A549 (cell line): ENCODE data around the gene RTN3.

Experiments
- CHD2 ChIP-seq: fragments of 150-350 bp; IDR thresholded peaks from 2 replicates; pipeline ENCODE4 v1.6.1; 2014; ENCODE audit warnings: low read length; ENCODE audit not compliant: partially characterized antibody
- EP300 ChIP-seq, 2 experiments: fragments of >200 bp; sonication (Bioruptor Twin); formaldehyde crosslinking; IDR thresholded peaks; 2 replicates in 1 of 2; 3 replicates in 1 of 2; pipeline ENCODE4 v1.6.1; 2016 to 2017
- FOSL2 ChIP-seq, 2 experiments: fragments of 450-650 bp in 1 of 2; fragments of >200 bp in 1 of 2; sonication (Bioruptor Twin) in 1 of 2; formaldehyde crosslinking; IDR thresholded peaks; 2 replicates each; pipeline versions ENCODE4 v1.5.0 to v1.6.1; 2016 to 2020; ENCODE audit warnings: mild to moderate bottlenecking in 1 of 2, moderate library complexity in 1 of 2
- FOXS1 ChIP-seq: fragments of 250-450 bp; sonication (Bioruptor Pico); IDR thresholded peaks from 2 replicates; pipeline ENCODE4 v1.5.0; 2020; ENCODE audit warnings: mild to moderate bottlenecking, moderate library complexity
- HEYL ChIP-seq: fragments of 250-450 bp; sonication (Bioruptor Pico); IDR thresholded peaks from 2 replicates; pipeline ENCODE4 v1.8.0; 2021; ENCODE audit warnings: mild to moderate bottlenecking, moderate library complexity
- JUN ChIP-seq, 2 experiments: fragments of >200 bp; sonication (Bioruptor Twin); formaldehyde crosslinking; IDR thresholded peaks; 2 replicates in 1 of 2; 3 replicates in 1 of 2; pipeline ENCODE4 v1.6.1; 2016 to 2017
- MAZ ChIP-seq: fragments of 150-350 bp; IDR thresholded peaks from 2 replicates; pipeline ENCODE4 v1.6.1; 2014; ENCODE audit warnings: antibody characterized with exemption, low read depth, low read length, borderline replicate concordance
- POLR2A ChIP-seq: IDR thresholded peaks from 2 replicates; pipeline ENCODE4 v1.6.1; 2012; ENCODE audit warnings: mild to moderate bottlenecking, low read length
- RAD21 ChIP-seq, 2 experiments: fragments of >200 bp in 1 of 2; sonication (Bioruptor Twin) in 1 of 2; formaldehyde crosslinking in 1 of 2; IDR thresholded peaks in 1 of 2; conservative IDR thresholded peaks in 1 of 2; 2 replicates in 1 of 2; 3 replicates in 1 of 2; pipeline ENCODE4 v1.6.1; 2012 to 2018; ENCODE audit warnings: inconsistent platforms in 1 of 2
- RCOR1 ChIP-seq: fragments of 150-350 bp; IDR thresholded peaks from 2 replicates; pipeline ENCODE4 v1.6.1; 2014; ENCODE audit warnings: antibody characterized with exemption, low read length, low read depth
- TF ChIP-seq, protein P1 (sequence below): fragments of >200 bp; sonication (Bioruptor Twin); formaldehyde crosslinking; IDR thresholded peaks from 3 replicates; pipeline ENCODE4 v1.5.1; 2016
- TF ChIP-seq, protein P2 (sequence below): fragments of 250-450 bp; sonication (Bioruptor Pico); IDR thresholded peaks from 2 replicates; pipeline ENCODE4 v1.5.0; 2021; ENCODE audit warnings: mild to moderate bottlenecking, moderate library complexity, borderline replicate concordance

GRCh38 chr11:63785823-63786222 lies 104.5 kb downstream of the RTN3 start:
- TF ChIP-seq POLR2A (no peak), HEYL (CRISPR knock-in tag) (no peak), FOXS1 (CRISPR knock-in tag) (no peak), RAD21 (conservative IDR thresholded peaks at IDR 0.05 in 1 of 2, IDR thresholded peaks at IDR 0.05 in 1 of 2) (no peak), RCOR1 (no peak), MAZ (no peak), JUN (IDR thresholded peaks at IDR 0.05) (no peak), CHD2 (no peak), EP300 (IDR thresholded peaks at IDR 0.05) (no peak), FOSL2 (IDR thresholded peaks at IDR 0.05) (no peak), FOSL2 (CRISPR knock-in tag; IDR thresholded peaks at IDR 0.05) (no peak)
- TF ChIP-seq, protein P1, sequence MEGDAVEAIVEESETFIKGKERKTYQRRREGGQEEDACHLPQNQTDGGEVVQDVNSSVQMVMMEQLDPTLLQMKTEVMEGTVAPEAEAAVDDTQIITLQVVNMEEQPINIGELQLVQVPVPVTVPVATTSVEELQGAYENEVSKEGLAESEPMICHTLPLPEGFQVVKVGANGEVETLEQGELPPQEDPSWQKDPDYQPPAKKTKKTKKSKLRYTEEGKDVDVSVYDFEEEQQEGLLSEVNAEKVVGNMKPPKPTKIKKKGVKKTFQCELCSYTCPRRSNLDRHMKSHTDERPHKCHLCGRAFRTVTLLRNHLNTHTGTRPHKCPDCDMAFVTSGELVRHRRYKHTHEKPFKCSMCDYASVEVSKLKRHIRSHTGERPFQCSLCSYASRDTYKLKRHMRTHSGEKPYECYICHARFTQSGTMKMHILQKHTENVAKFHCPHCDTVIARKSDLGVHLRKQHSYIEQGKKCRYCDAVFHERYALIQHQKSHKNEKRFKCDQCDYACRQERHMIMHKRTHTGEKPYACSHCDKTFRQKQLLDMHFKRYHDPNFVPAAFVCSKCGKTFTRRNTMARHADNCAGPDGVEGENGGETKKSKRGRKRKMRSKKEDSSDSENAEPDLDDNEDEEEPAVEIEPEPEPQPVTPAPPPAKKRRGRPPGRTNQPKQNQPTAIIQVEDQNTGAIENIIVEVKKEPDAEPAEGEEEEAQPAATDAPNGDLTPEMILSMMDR, result no peak
- TF ChIP-seq, protein P2, sequence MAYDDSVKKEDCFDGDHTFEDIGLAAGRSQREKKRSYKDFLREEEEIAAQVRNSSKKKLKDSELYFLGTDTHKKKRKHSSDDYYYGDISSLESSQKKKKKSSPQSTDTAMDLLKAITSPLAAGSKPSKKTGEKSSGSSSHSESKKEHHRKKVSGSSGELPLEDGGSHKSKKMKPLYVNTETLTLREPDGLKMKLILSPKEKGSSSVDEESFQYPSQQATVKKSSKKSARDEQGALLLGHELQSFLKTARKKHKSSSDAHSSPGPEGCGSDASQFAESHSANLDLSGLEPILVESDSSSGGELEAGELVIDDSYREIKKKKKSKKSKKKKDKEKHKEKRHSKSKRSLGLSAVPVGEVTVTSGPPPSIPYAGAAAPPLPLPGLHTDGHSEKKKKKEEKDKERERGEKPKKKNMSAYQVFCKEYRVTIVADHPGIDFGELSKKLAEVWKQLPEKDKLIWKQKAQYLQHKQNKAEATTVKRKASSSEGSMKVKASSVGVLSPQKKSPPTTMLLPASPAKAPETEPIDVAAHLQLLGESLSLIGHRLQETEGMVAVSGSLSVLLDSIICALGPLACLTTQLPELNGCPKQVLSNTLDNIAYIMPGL (CRISPR knock-in tag), result no peak
